Esophagus (tissue), 2 donors: ENCODE data around the gene NBEA. TPM values are rescaled to one million over a fixed set of nuclear protein-coding genes. Genes with fewer than 3 reads are reported as not detected.

ENCODE experiments used
- H3K27ac ChIP-seq, 2 donors: one replicate each; pipeline ENCODE4 v1.5.1; 2013; ENCODE audit warnings: low read depth in 2 of 2, mild to moderate bottlenecking in 2 of 2, inconsistent platforms in 1 of 2, low read length in 1 of 2, moderate library complexity in 1 of 2
- H3K27me3 ChIP-seq, 2 donors: one replicate each; pipeline ENCODE4 v1.6.1; 2013; ENCODE audit warnings: low read length in 2 of 2, control low read depth in 1 of 2, mild to moderate bottlenecking in 1 of 2; ENCODE audit not compliant: insufficient read depth in 2 of 2, control insufficient read depth in 1 of 2
- H3K36me3 ChIP-seq, 2 donors: one replicate each; pipeline ENCODE4 v1.6.1; 2013; ENCODE audit warnings: low read length in 1 of 2; ENCODE audit not compliant: control insufficient read depth in 2 of 2, insufficient read depth in 2 of 2
- H3K4me1 ChIP-seq, 2 donors: one replicate each; pipeline ENCODE4 v1.6.1; 2013; ENCODE audit warnings: low read length in 1 of 2; ENCODE audit not compliant: control insufficient read depth in 2 of 2, insufficient read depth in 2 of 2
- H3K4me3 ChIP-seq, 2 donors: one replicate each; pipeline ENCODE4 v1.5.1; 2013; ENCODE audit warnings: low read length in 2 of 2, mild to moderate bottlenecking in 2 of 2, low read depth in 1 of 2, moderate library complexity in 1 of 2
- H3K9me3 ChIP-seq, 2 donors: one replicate each; pipeline ENCODE4 v1.6.1; 2013; ENCODE audit warnings: mild to moderate bottlenecking in 2 of 2, low read depth in 1 of 2, low read length in 1 of 2, moderate library complexity in 1 of 2; ENCODE audit not compliant: control insufficient read depth in 2 of 2, insufficient read depth in 1 of 2
- WGBS, 2 donors: extraction: QIAGEN DNeasy Blood & Tissue Kit; methylation state at CpG; one replicate each; pipeline ENCODE4 v1.1.7; 2013; 5-methylcytosine and 5-hydroxymethylcytosine counted together
- polyA plus RNA-seq, 2 donors: library from polyadenylated mRNA; stranded (reverse); fragments of 200-250 nt; gene quantifications; one replicate each; pipeline ENCODE4 v1.2.3, GENCODE V29; 2013
- donor health status: healthy with polysubstance abuse.
- donor health status: Bipolar disorder and iron deficiency.

Gene NBEA
- 1 to 10 TPM in 1 of 2 donors, under 1 TPM in 1; 0.51 to 1.6 TPM for polyA plus RNA-seq

- Histone ChIP-seq H3K9me3 (no peaks in the 10 kb centered on the region), H3K27me3 (peaks cover 0 to 5% of the 10 kb centered on the region in 2 donors), H3K4me3 (peak within 1 kb of the TSS; percentile 69 to 91), H3K4me1 (peaks cover 0 to 6% of the 10 kb centered on the region in 2 donors), H3K36me3 (no peaks in the 10 kb centered on the region), H3K27ac (peak within 1 kb of the TSS; percentile 42 to 60)
- WGBS, 2 donors: 0 to 1% methylated on average over 52 to 76 of the region's 76 CpGs
Observed at GRCh38 chr13:34941835-34942731, at the start of gene NBEA. TSS of gene NBEA (plus strand) at chr13:34942270. CDS start at chr13:34942821, 551 bp downstream.

GRCh38 chr13:34894756-34895155 is 47.3 kb upstream of the NBEA start:
- WGBS, 2 donors: 68 to 74% methylated on average over 3 of the region's 3 CpGs
- Histone ChIP-seq H3K4me3 (no peak overlapping the region), H3K9me3 (no peaks in the 10 kb centered on the region), H3K36me3 (no peaks in the 10 kb centered on the region), H3K4me1 (no peaks in the 10 kb centered on the region), H3K27ac (no peak overlapping the region), H3K27me3 (no peaks in the 10 kb centered on the region)

- H3K4me3 ChIP-seq: no peak overlapping the region
- WGBS, 2 donors: 71 to 88% methylated on average over 3 of the region's 3 CpGs
- no peak overlapping the region for H3K27ac ChIP-seq
- H3K36me3 ChIP-seq: no peaks in the 10 kb centered on the region
- H3K27me3 ChIP-seq: no peaks in the 10 kb centered on the region
- no peaks in the 10 kb centered on the region for H3K4me1 ChIP-seq
- H3K9me3 ChIP-seq: no peaks in the 10 kb centered on the region
Observed at GRCh38 chr13:34897220-34897619, 44.9 kb upstream of the NBEA start.

GRCh38 chr13:34899888-34900287 is 42.2 kb upstream of the NBEA start:
- H3K36me3 ChIP-seq: no peaks in the 10 kb centered on the region
- WGBS, 2 donors: 40% methylated on average over 6 of the region's 6 CpGs
- H3K27me3 ChIP-seq: no peaks in the 10 kb centered on the region
- H3K4me1 ChIP-seq: no peaks in the 10 kb centered on the region
- no peak overlapping the region for H3K4me3 ChIP-seq
- no peak overlapping the region for H3K27ac ChIP-seq
- H3K9me3 ChIP-seq: peaks cover 0 to 2% of the 10 kb centered on the region in 2 donors

GRCh38 chr13:34900288-34900739 is 41.8 kb upstream of the NBEA start:
- Histone ChIP-seq H3K9me3 (peaks cover 0 to 2% of the 10 kb centered on the region in 2 donors), H3K4me3 (no peak overlapping the region), H3K4me1 (no peaks in the 10 kb centered on the region), H3K36me3 (no peaks in the 10 kb centered on the region), H3K27ac (no peak overlapping the region), H3K27me3 (no peaks in the 10 kb centered on the region)
- 49 to 58% methylated on average over 2 of the region's 2 CpGs for WGBS, 2 donors

- Histone ChIP-seq H3K4me3 (no peak overlapping the region), H3K9me3 (peaks cover 0 to 2% of the 10 kb centered on the region in 2 donors), H3K27me3 (no peaks in the 10 kb centered on the region), H3K27ac (no peak overlapping the region), H3K36me3 (no peaks in the 10 kb centered on the region), H3K4me1 (no peaks in the 10 kb centered on the region)
- WGBS, 2 donors: 63 to 68% methylated on average over 5 of the region's 5 CpGs
Observed at GRCh38 chr13:34901572-34901971, 40.5 kb upstream of the NBEA start.

- no peaks in the 10 kb centered on the region for H3K4me1 ChIP-seq
- no peaks in the 10 kb centered on the region for H3K9me3 ChIP-seq
- no peak overlapping the region for H3K4me3 ChIP-seq
- WGBS, 2 donors: 59 to 65% methylated on average over 2 of the region's 2 CpGs
- no peak overlapping the region for H3K27ac ChIP-seq
- no peaks in the 10 kb centered on the region for H3K36me3 ChIP-seq
- no peaks in the 10 kb centered on the region for H3K27me3 ChIP-seq
Observed at GRCh38 chr13:34911159-34911558, 30.9 kb upstream of the NBEA start.

GRCh38 chr13:34913040-34913439 is 29.0 kb upstream of the NBEA start:
- no peaks in the 10 kb centered on the region for H3K9me3 ChIP-seq
- H3K27ac ChIP-seq: no peak overlapping the region
- H3K36me3 ChIP-seq: no peaks in the 10 kb centered on the region
- no peaks in the 10 kb centered on the region for H3K4me1 ChIP-seq
- H3K4me3 ChIP-seq: no peak overlapping the region
- H3K27me3 ChIP-seq: no peaks in the 10 kb centered on the region
- WGBS, 2 donors: 43 to 45% methylated on average over 6 of the region's 6 CpGs

- 14 to 16% methylated on average over 2 of the region's 2 CpGs for WGBS, 2 donors
- Histone ChIP-seq H3K36me3 (no peaks in the 10 kb centered on the region), H3K4me1 (no peaks in the 10 kb centered on the region), H3K9me3 (no peaks in the 10 kb centered on the region), H3K4me3 (no peak overlapping the region), H3K27ac (no peak overlapping the region), H3K27me3 (no peaks in the 10 kb centered on the region)
Observed at GRCh38 chr13:34914416-34914815, 27.7 kb upstream of the NBEA start.

GRCh38 chr13:34926508-34926907 is 15.6 kb upstream of the NBEA start:
- Histone ChIP-seq H3K27me3 (no peaks in the 10 kb centered on the region), H3K36me3 (no peaks in the 10 kb centered on the region), H3K9me3 (no peaks in the 10 kb centered on the region), H3K4me3 (no peak overlapping the region), H3K27ac (no peak overlapping the region), H3K4me1 (no peaks in the 10 kb centered on the region)
- 79 to 84% methylated on average over 1 of the region's 1 CpG for WGBS, 2 donors
